Prostate gland (tissue), 2 donors: Measurements from ENCODE around the gene RIPOR2. TPM values are rescaled to one million over a fixed set of nuclear protein-coding genes. Genes with fewer than 3 reads are reported as not detected.

Source experiments
- DNase-seq: peaks from one replicate; pipeline ENCODE4 v3.0.0-alpha.2; 2019; ENCODE audit warnings: low spot score
- H3K27ac ChIP-seq, 2 donors: fragments of 200-600 bp; sonication (generic); 2 replicates each; pipeline ENCODE4 v1.5.1; 2017 to 2019
- H3K27me3 ChIP-seq: fragments of 200-600 bp; sonication (generic); replicated peaks from 2 replicates; pipeline ENCODE4 v1.5.1; 2019; ENCODE audit not compliant: insufficient read depth
- H3K36me3 ChIP-seq, 2 donors: fragments of 200-600 bp; sonication (generic); 1 replicate in 1 of 2; 2 replicates in 1 of 2; pipeline versions ENCODE4 v1.5.1 to v1.8.1; 2017 to 2019
- H3K4me1 ChIP-seq: fragments of 200-600 bp; sonication (generic); replicated peaks from 2 replicates; pipeline ENCODE4 v1.5.1; 2019
- H3K4me3 ChIP-seq, 2 donors: fragments of 200-600 bp; sonication (generic); 2 replicates each; pipeline ENCODE4 v1.5.1; 2017 to 2019
- H3K9me3 ChIP-seq: fragments of 200-600 bp; sonication (generic); 2 replicates; pipeline ENCODE4 v1.5.1; 2017
- POLR2A ChIP-seq: fragments of 450-650 bp; IDR thresholded peaks from one replicate; pipeline ENCODE4 v1.6.1; 2016; ENCODE audit warnings: antibody characterized with exemption, mild to moderate bottlenecking
- POLR2AphosphoS5 ChIP-seq: sonication (generic); formaldehyde crosslinking; IDR thresholded peaks from one replicate; pipeline ENCODE4 v1.6.1; 2017; ENCODE audit warnings: antibody characterized with exemption
- WGBS: methylation state at CpG from one replicate; pipeline ENCODE4 v1.1.5; 2018; 5-methylcytosine and 5-hydroxymethylcytosine counted together
- intact Hi-C: fragments of 100-400 bp; cut with DNase I; formaldehyde crosslinking; loops from one replicate; pipeline ENCODE4 v1.14.2; 2022
- total RNA-seq, 2 donors: library from RNA; depleted of rRNA; stranded (reverse); fragments of >200 nt; gene quantifications; one replicate each; pipeline ENCODE4 v1.1.0, GENCODE V29; 2016
- TF ChIP-seq, protein P1 (sequence below), 4 experiments: fragments of 200-600 bp in 2 of 4; fragments of 450-650 bp in 2 of 4; sonication (generic) in 2 of 4; IDR thresholded peaks; 1 replicate in 3 of 4; 2 replicates in 1 of 4; pipeline ENCODE4 v1.5.1; 2016 to 2019; ENCODE audit warnings: antibody characterized with exemption in 4 of 4, mild to moderate bottlenecking in 2 of 4, moderate library complexity in 2 of 4

RIPOR2 gene
- total RNA-seq, 2 donors from 2014 or later = 16.1 to 23.7 TPM

- DNase-seq = no peak
- intact Hi-C loops = no loop called here
- Histone ChIP-seq H3K27me3 (no peaks in the 10 kb centered on the region), H3K36me3 (no peaks in the 10 kb centered on the region), H3K9me3 (no peaks in the 10 kb centered on the region), H3K4me3 (no peak overlapping the region), H3K27ac (no peak overlapping the region), H3K4me1 (no peaks in the 10 kb centered on the region)
- 0% methylated on average over 1 of the region's 1 CpG for WGBS
- TF ChIP-seq, protein P1, sequence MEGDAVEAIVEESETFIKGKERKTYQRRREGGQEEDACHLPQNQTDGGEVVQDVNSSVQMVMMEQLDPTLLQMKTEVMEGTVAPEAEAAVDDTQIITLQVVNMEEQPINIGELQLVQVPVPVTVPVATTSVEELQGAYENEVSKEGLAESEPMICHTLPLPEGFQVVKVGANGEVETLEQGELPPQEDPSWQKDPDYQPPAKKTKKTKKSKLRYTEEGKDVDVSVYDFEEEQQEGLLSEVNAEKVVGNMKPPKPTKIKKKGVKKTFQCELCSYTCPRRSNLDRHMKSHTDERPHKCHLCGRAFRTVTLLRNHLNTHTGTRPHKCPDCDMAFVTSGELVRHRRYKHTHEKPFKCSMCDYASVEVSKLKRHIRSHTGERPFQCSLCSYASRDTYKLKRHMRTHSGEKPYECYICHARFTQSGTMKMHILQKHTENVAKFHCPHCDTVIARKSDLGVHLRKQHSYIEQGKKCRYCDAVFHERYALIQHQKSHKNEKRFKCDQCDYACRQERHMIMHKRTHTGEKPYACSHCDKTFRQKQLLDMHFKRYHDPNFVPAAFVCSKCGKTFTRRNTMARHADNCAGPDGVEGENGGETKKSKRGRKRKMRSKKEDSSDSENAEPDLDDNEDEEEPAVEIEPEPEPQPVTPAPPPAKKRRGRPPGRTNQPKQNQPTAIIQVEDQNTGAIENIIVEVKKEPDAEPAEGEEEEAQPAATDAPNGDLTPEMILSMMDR (IDR thresholded peaks at IDR 0.05) = no peak
- no peak for TF ChIP-seq POLR2AphosphoS5
Measured at GRCh38 chr6:24890471-24890870, 45.3 kb downstream of the RIPOR2 start.

- H3K36me3 ChIP-seq = no peaks in the 10 kb centered on the region
- H3K4me1 ChIP-seq = no peaks in the 10 kb centered on the region
- intact Hi-C loops = no loop called here
- no peaks in the 10 kb centered on the region for H3K9me3 ChIP-seq
- WGBS = 89% methylated on average over 5 of the region's 5 CpGs
- TF ChIP-seq POLR2AphosphoS5 = no peak
- no peak for TF ChIP-seq POLR2A
- TF ChIP-seq, protein P1 (IDR thresholded peaks at IDR 0.05) = no peak
- H3K27me3 ChIP-seq = no peaks in the 10 kb centered on the region
- no peak overlapping the region for H3K4me3 ChIP-seq
- H3K27ac ChIP-seq = no peak overlapping the region
- no peak for DNase-seq
Measured at GRCh38 chr6:24888715-24889370, 46.9 kb downstream of the RIPOR2 start.

DNA sequence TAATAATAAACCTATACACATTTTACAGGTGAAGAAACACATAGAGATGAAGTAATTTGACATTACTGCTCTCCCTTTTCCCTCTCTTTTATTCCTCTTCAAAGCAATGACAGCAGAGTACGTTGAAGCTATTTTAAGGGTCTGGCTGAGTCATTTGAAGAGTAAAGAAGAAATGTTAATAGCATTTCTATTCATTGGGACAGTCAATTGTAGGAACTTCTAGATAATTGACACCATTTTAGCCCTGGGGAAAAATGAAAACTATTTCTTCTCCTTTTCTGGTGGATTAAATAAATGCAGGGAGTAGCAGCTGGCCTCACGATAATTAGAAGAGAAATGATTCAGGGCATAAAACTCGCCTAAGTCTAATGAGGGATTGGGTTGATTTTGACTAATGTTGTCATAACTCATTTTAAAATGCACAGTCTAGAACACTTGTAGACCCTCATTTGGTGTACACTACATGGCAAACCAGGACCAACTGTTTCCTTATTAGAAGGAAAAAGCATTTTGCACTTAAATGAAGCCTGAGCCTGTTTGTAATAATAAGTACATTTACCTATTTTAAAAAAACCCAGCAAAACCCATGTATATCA, 48.1 kb downstream of the RIPOR2 start:
- no peaks in the 10 kb centered on the region for H3K9me3 ChIP-seq
- TF ChIP-seq POLR2A (no peak), POLR2AphosphoS5 (no peak)
- TF ChIP-seq, protein P1 (IDR thresholded peaks at IDR 0.05) = no peak
- WGBS = 78% methylated on average over 3 of the region's 3 CpGs
- intact Hi-C loops = no loop called here
- no peaks in the 10 kb centered on the region for H3K27me3 ChIP-seq
- no peak overlapping the region for H3K27ac ChIP-seq
- H3K36me3 ChIP-seq = no peaks in the 10 kb centered on the region
- no peaks in the 10 kb centered on the region for H3K4me1 ChIP-seq
- no peak overlapping the region for H3K4me3 ChIP-seq
- DNase-seq = no peak

DNA sequence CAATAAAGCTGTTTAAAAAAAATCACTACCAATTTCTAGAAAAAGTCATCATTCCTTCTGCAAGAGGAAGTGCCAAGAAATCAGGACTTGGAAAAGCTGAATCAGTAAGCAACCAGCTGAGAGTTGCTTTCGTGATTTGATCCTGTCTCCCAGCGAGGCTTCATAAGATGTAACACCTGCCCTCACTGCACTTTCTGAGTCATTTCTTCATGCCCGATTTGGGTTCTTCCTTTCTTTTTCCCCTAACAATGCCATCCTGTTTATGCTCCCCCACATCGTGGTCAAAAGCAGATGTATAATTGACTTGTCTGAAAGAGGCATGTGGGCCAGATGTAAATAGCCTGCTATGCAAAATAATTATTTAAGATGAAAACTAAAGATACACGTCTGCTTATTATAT, 52.1 kb downstream of the RIPOR2 start:
- no peak for DNase-seq
- no peak overlapping the region for H3K4me3 ChIP-seq
- H3K4me1 ChIP-seq = no peaks in the 10 kb centered on the region
- no peaks in the 10 kb centered on the region for H3K9me3 ChIP-seq
- TF ChIP-seq POLR2A = no peak
- no peak for TF ChIP-seq POLR2AphosphoS5
- TF ChIP-seq, protein P1 (IDR thresholded peaks at IDR 0.05) = no peak
- no peak overlapping the region for H3K27ac ChIP-seq
- no peaks in the 10 kb centered on the region for H3K36me3 ChIP-seq
- WGBS = 79% methylated on average over 5 of the region's 5 CpGs
- no peaks in the 10 kb centered on the region for H3K27me3 ChIP-seq
- intact Hi-C loops = no loop called here
